Measurements from ENCODE around the gene MAPK12. TPM values are rescaled to one million over a fixed set of nuclear protein-coding genes. Genes with fewer than 3 reads are reported as not detected.
A peak's percentile ranks its signal among the peaks of the same experiment; 100 is the strongest.

The MAPK12 gene
- total and polyA plus RNA-seq, 2 of the 4 experiments (the other 2 are of a cell fraction) = 41.0 to 56.3 TPM

DNA sequence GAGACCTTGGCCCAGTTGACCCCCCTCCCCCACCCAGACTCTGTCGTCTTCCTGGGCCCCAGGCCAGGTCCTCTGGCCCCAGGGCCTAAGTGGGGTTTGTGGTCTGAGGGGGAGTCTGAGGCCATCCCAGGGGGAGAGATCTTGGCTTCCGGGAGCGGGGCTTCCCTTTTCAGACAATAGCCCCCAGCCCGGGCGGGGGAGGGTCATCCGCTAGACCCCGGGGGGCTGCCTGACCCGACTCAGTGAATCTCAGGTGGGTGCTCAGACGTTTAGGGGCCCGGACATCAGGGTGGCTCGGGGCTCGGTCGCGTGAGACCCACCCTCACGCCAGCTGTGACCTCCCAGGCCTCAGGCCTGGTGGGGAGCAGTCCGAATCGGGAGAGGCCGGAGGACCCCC, 8.1 kb upstream of the MAPK12 start:
- no peak overlapping the region for H3K18ac ChIP-seq (ENCODE audit: low read depth, low read length)
- H2BK15ac ChIP-seq (ENCODE audit: low read depth, low read length) = no peak overlapping the region
- H2BK120ac ChIP-seq (ENCODE audit: low read depth, low read length) = no peak overlapping the region
- peak overlapping the region in 1 of 2 experiments; percentile 21; a peak in 1 of 4 replicates for H4K8ac ChIP-seq (ENCODE audit: low read depth in 2 of 2, low read length in 2 of 2)
- no peak overlapping the region for H4K91ac ChIP-seq (ENCODE audit: insufficient read depth, low read depth, low read length)
- H2AK5ac ChIP-seq (ENCODE audit: low read depth, low read length) = no peak overlapping the region
- H3K27me3 ChIP-seq (ENCODE audit: control insufficient read depth, insufficient read depth, low read length) = no peaks in the 10 kb centered on the region
- intact Hi-C loops (cut with micrococcal nuclease) (no loop called here), in situ Hi-C loops (cut with MboI; ENCODE audit: low sequenced_read_pairs) (no loop called here), dilution Hi-C loops (cut with HindIII; ENCODE audit: low sequenced_read_pairs, unreplicated experiment) (no loop called here)
- peaks cover 0 to 3% of the 10 kb centered on the region in 2 experiments; a peak in 1 of 4 replicates for H3K79me1 ChIP-seq (ENCODE audit: low read depth in 1 of 2, low read length in 2 of 2)
- ChIA-PET POLR2A (ENCODE audit: unreplicated experiment) (no interaction called here), CTCF (no interaction called here)
- DNase-seq (no peak), ATAC-seq (ENCODE audit: low read depth) (no peak)
- H3K56ac ChIP-seq (ENCODE audit: extremely low read depth, insufficient read depth, low read length) = no peak overlapping the region
- H3K14ac ChIP-seq (replicated peaks; ENCODE audit: low read depth, low read length) = no peak overlapping the region
- no peaks in the 10 kb centered on the region for H3K9me1 ChIP-seq (ENCODE audit: insufficient read depth, low read length)
- H3K27ac ChIP-seq (ENCODE audit: insufficient read depth, low read length) = no peak overlapping the region
- H2BK5ac ChIP-seq (ENCODE audit: low read depth, low read length, poor library complexity, severe bottlenecking) = no peak overlapping the region
- BruUV-seq (replicated peaks) = no TSS peak
- peak overlapping the region; percentile 81 for H2AFZ ChIP-seq (replicated peaks; ENCODE audit: low read length, poor library complexity)
- no peak overlapping the region for H3K23ac ChIP-seq (ENCODE audit: low read depth, low read length)
- H2BK20ac ChIP-seq (ENCODE audit: low read depth, low read length) = no peak overlapping the region
- H3K4me2 ChIP-seq (ENCODE audit: low read depth, low read length) = peak overlapping the region; percentile 51
- H2AK9ac ChIP-seq (replicated peaks; ENCODE audit: low read depth, low read length, poor library complexity) = peak overlapping the region; percentile 7
- peaks cover 13% of the 10 kb centered on the region for H3K4me1 ChIP-seq (ENCODE audit: control insufficient read depth, insufficient read depth, low read length)
- H3K9me3 ChIP-seq (ENCODE audit: control insufficient read depth, insufficient read depth, low read length) = no peaks in the 10 kb centered on the region
- peaks cover 29% of the 10 kb centered on the region for H4K20me1 ChIP-seq (ENCODE audit: insufficient read depth, low read length)
- no CpG with 5 or more reads among the region's 18 CpGs for WGBS, 2 experiments (ENCODE audit: extremely low coverage in 2 of 2, insufficient read length in 1 of 2)
- TF ChIP-seq POLR2A (IDR thresholded peaks at IDR 0.05; ENCODE audit: low read depth, low read length) (no peak), RFX5 (IDR thresholded peaks at IDR 0.05; ENCODE audit: low read depth, low read length) (no peak), SMC3 (IDR thresholded peaks at IDR 0.05; ENCODE audit: low read depth, low read length) (no peak), FOS (IDR thresholded peaks at IDR 0.05; ENCODE audit: low read depth, low read length) (no peak), MAFK (IDR thresholded peaks at IDR 0.05; ENCODE audit: low read depth, low read length) (no peak), BHLHE40 (IDR thresholded peaks at IDR 0.05; ENCODE audit: low read depth, low read length) (no peak), MXI1 (IDR thresholded peaks at IDR 0.05; ENCODE audit: borderline replicate concordance, low read depth, low read length) (no peak), MAZ (IDR thresholded peaks at IDR 0.05; ENCODE audit: borderline replicate concordance, low read depth, low read length) (no peak), CHD1 (IDR thresholded peaks at IDR 0.05; ENCODE audit: low read depth, low read length) (no peak), NFE2L2 (IDR thresholded peaks at IDR 0.05; ENCODE audit: low read depth, low read length) (no peak), CEBPB (IDR thresholded peaks at IDR 0.05; ENCODE audit: low read depth, low read length) (no peak), RAD21 (IDR thresholded peaks at IDR 0.05; ENCODE audit: low read length) (no peak), RCOR1 (IDR thresholded peaks at IDR 0.05; ENCODE audit: insufficient replicate concordance, low read length) (no peak)
- TF ChIP-seq, protein P1, sequence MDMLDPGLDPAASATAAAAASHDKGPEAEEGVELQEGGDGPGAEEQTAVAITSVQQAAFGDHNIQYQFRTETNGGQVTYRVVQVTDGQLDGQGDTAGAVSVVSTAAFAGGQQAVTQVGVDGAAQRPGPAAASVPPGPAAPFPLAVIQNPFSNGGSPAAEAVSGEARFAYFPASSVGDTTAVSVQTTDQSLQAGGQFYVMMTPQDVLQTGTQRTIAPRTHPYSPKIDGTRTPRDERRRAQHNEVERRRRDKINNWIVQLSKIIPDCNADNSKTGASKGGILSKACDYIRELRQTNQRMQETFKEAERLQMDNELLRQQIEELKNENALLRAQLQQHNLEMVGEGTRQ (IDR thresholded peaks at IDR 0.05; ENCODE audit: low read depth, low read length) = no peak
- TF ChIP-seq, protein P2, sequence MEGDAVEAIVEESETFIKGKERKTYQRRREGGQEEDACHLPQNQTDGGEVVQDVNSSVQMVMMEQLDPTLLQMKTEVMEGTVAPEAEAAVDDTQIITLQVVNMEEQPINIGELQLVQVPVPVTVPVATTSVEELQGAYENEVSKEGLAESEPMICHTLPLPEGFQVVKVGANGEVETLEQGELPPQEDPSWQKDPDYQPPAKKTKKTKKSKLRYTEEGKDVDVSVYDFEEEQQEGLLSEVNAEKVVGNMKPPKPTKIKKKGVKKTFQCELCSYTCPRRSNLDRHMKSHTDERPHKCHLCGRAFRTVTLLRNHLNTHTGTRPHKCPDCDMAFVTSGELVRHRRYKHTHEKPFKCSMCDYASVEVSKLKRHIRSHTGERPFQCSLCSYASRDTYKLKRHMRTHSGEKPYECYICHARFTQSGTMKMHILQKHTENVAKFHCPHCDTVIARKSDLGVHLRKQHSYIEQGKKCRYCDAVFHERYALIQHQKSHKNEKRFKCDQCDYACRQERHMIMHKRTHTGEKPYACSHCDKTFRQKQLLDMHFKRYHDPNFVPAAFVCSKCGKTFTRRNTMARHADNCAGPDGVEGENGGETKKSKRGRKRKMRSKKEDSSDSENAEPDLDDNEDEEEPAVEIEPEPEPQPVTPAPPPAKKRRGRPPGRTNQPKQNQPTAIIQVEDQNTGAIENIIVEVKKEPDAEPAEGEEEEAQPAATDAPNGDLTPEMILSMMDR (conservative IDR thresholded peaks at IDR 0.05; ENCODE audit: low read depth, low read length) = no peak
- TF ChIP-seq, protein P3, sequence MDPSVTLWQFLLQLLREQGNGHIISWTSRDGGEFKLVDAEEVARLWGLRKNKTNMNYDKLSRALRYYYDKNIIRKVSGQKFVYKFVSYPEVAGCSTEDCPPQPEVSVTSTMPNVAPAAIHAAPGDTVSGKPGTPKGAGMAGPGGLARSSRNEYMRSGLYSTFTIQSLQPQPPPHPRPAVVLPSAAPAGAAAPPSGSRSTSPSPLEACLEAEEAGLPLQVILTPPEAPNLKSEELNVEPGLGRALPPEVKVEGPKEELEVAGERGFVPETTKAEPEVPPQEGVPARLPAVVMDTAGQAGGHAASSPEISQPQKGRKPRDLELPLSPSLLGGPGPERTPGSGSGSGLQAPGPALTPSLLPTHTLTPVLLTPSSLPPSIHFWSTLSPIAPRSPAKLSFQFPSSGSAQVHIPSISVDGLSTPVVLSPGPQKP (IDR thresholded peaks at IDR 0.05; ENCODE audit: borderline replicate concordance, low read depth, low read length) = no peak
- no peak overlapping the region; the same call in 1 of the 2 replicates for H3K9ac ChIP-seq (ENCODE audit: low read depth, low read length)
- H3K4ac ChIP-seq (ENCODE audit: low read depth, low read length) = no peak overlapping the region
- 0 out of 2 replicates have a peak overlapping the region, but pooled peaks have one; percentile 15 for H3K4me3 ChIP-seq (ENCODE audit: insufficient read depth, low read depth, low read length)
- no peak overlapping the region for H4K5ac ChIP-seq (ENCODE audit: low read depth, low read length)
- H3K36me3 ChIP-seq (ENCODE audit: control insufficient read depth, insufficient read depth, low read length) = peaks cover 9% of the 10 kb centered on the region; the same call in 1 of the 2 replicates
